GM19467 (cell line): Measurements from ENCODE around the gene FGF12.
A peak's percentile ranks its signal among the peaks of the same experiment; 100 is the strongest.

Source experiments
- ATAC-seq: cut with Tn5 transposase; IDR thresholded peaks from one replicate; pipeline ENCODE4 v1.9.1; 2021; ENCODE audit warnings: mild to moderate bottlenecking, moderate library complexity; ENCODE audit not compliant: unreplicated experiment

Gene FGF12

DNA sequence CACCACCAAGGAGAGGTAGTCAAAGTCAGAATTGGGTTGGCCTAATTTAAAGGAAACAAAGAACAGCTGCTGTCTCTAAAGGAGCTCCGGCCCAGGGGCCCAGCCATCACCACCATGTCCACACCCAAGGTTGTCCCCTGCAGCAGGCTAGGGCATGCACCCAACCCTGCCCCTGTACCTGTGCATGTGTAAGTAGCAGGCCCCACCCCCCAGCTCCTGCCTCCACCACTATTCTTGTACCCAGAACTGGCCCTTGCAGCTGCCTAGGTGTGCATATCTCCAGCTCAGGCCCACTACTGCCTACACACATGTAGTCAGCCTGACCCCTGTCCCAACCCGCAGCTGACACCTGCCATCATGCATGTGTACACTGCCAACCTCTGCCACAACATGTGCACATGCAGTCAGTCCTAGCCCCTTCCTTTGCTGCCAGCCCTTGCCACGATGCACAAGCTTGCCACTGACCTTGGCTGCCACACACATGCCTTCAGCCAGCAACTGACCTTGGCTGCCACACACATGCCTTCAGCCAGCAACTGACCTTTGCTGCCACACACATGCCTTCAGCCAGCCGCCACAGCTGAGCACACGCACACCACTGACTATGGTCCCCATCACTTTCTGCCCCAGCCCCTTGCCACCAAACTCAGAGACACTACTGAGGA, 39.7 kb downstream of the FGF12 start:
- ATAC-seq: no peak

- no peak for ATAC-seq
Observed at GRCh38 chr3:192685801-192686200, 41.5 kb downstream of the FGF12 start.

DNA sequence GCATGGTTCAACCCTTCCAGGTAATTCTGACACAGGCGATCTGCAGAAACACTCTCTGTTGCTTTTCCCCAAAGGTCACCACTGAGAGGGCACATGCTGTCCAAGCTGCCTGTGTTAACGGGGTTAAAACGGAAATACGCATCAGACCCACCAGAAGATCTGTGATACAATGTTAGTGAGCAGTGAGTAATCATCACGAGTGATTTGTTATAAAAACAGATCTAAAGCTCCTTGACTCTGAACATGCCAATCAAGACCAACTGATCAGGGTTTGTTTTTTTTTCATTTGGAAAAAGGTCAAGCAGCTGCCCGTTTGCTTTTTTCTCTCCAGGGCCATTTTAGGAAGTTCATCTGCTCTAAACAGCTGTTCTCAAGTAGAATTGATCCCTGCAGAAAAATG, 43.2 kb downstream of the FGF12 start:
- ATAC-seq: no peak

- ATAC-seq: peak; percentile 54
Observed at GRCh38 chr3:192675958-192676649, 51.2 kb downstream of the FGF12 start.

- ATAC-seq: no peak
Observed at GRCh38 chr3:192655628-192656027, 71.7 kb downstream of the FGF12 start.

DNA sequence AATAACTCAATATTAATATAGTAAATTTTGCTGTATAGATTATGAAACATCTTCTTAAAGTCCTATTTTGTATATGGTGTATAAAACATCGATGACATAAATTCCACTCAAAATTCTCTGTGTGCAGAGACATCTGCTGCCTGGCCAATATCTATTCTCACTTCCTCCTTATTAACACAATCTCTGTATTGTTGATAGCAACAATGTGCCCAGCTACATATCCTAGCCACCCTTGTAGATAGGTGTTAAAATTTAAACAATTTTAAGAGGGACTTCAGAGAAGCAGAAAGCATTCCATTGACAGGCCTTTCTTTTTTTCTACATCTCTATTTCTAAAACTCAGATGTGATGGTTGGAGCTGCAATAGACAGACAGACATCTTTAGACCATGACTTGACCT, 72.3 kb downstream of the FGF12 start:
- no peak for ATAC-seq

GRCh38 chr3:192653862-192654261, 73.5 kb downstream of the FGF12 start:
- ATAC-seq: no peak

- ATAC-seq: no peak
Observed at GRCh38 chr3:192652727-192653126, 74.6 kb downstream of the FGF12 start.

DNA sequence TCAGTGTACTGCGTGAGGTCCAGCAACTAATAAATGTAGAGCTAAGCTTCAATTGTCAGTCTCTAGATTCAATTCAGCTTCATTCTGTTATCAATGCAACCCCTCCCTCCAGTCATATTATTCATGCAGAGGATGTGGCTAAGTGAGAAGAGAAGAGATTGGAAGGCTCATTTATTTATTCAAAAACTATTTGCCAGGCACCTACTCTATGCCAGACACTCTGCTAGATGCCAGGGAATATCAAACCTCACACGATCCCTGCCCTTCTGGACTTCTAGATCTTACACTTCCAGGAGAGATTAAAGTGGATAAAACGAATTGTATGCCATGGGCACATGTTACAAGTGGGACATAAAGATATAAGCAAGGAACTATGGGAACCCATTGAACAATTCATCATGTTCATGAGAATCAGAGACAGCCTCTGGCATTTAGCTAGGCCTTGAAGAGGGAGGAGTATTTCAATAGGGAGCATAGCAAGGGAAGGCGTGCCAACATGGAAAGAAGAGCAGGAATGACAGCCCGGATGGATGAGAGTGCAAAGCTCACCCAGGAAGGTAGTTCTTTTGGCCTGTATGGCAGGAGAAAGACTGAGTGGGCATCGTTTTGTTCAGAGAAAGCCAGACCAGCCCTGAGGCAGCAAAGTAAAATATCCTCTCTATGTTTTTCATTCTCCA, 75.4 kb downstream of the FGF12 start:
- ATAC-seq: no peak

DNA sequence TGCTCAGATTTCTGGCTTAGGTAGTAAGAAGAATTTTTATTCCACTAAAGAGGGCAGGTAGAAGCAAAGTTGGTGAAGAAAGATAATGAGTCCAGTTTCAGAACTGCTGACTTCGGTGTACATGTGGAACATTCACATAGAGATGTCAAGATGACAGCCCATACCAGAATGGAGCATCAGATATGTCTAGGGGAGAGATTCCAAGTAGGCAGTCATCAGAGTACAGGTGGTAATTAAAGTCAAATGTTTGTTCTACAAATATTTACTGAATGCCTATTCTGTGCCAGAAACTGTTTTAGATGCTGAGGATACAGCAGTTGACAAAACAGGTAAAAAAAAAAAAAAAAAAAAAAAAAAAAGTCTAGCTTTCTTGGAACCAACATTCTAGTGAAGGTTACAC, 81.9 kb downstream of the FGF12 start:
- ATAC-seq: no peak

GRCh38 chr3:192642651-192643050, 84.7 kb downstream of the FGF12 start:
- no peak for ATAC-seq

- ATAC-seq: no peak
Observed at GRCh38 chr3:192641919-192642318, 85.4 kb downstream of the FGF12 start.

GRCh38 chr3:192639987-192640386, 87.4 kb downstream of the FGF12 start:
- no peak for ATAC-seq

GRCh38 chr3:192637803-192638202, 89.5 kb downstream of the FGF12 start:
- ATAC-seq: no peak

DNA sequence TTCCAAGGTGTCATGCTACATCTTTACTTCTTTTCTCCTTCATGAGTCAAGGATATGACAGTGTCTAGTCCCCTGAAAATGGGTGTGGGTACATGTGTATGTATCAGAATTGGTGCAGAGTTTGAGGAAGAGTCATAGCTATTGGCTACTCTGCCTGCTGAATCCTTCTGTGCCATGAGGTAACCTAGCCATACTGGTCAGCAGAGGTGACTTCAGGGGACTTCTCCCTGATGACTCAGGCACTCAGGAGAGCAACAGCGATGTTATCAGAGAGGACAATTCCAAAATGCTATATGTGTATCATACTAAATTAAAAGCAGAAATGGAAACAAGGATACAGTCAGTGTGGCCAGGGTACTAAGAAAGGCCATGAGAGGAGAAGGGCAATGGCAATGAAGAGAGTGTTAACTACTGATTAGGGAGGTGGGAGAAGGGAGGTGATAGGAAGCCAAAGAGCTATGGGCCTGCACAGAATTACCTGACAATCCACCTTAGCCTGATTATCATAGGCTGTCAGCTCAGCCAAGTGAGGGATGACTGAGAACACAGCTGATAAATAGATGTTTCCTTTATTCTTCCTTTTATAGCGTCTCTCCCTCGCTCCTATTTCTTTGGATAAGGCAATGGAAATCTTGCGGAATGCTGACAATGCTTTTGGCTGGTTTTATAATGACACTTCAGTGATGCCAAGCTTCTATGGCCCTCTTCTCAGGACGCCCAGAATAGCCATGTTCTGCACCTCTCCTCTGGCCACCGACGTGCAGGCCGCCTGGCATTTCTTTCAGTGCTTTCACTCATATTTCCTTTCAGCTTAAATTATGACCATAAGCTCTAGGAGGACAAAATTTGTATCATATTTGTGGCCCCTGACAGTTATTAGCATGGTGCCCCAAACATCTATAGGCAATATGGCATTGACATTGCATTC, 90.6 kb downstream of the FGF12 start:
- ATAC-seq: no peak

- no peak for ATAC-seq
Observed at GRCh38 chr3:192629429-192629828, 97.9 kb downstream of the FGF12 start.

GRCh38 chr3:192621909-192622308, 105.4 kb downstream of the FGF12 start:
- no peak for ATAC-seq

GRCh38 chr3:192620275-192620674, 107.1 kb downstream of the FGF12 start:
- ATAC-seq: no peak

GRCh38 chr3:192611411-192611810, 115.9 kb downstream of the FGF12 start:
- no peak for ATAC-seq

- ATAC-seq: no peak
Observed at GRCh38 chr3:192608726-192609600, 118.4 kb downstream of the FGF12 start.
